ENCODE data around the gene TSR3. TPM values are rescaled to one million over a fixed set of nuclear protein-coding genes. Genes with fewer than 3 reads are reported as not detected.

The TSR3 gene
- total RNA-seq, 3 donors from 2014 or later (not counting 1 experiment from before 2014, with no cell fraction given), result 29.4 to 34.7 (median 29.7) TPM

GRCh38 chr16:1327619-1327947, 24.1 kb downstream of the TSR3 start:
- H3K27me3 Mint-ChIP-seq (ENCODE audit: low read depth in 2 of 2), result no peaks in the 10 kb centered on the region
- H3K4me1 Mint-ChIP-seq, result peaks cover 11 to 15% of the 10 kb centered on the region in 2 donors
- H3K27me3 ChIP-seq (ENCODE audit: control insufficient read depth, insufficient read depth, low read length), result no peaks in the 10 kb centered on the region
- intact Hi-C loops (cut with micrococcal nuclease), result no loop called here
- WGBS (ENCODE audit: insufficient coverage), result 92% methylated on average over 5 of the region's 5 CpGs
- H3K4me3 Mint-ChIP-seq, result no peak overlapping the region
- H3K4me1 ChIP-seq (ENCODE audit: control insufficient read depth, insufficient read depth, low read length), result peaks cover 23% of the 10 kb centered on the region
- H3K9me3 ChIP-seq (ENCODE audit: control insufficient read depth, insufficient read depth, low read length), result peaks cover 3% of the 10 kb centered on the region
- H3K36me3 Mint-ChIP-seq, result no peaks in the 10 kb centered on the region
- H3K9me3 Mint-ChIP-seq, result no peaks in the 10 kb centered on the region
- no peak for ATAC-seq
- no peak overlapping the region for H3K27ac Mint-ChIP-seq
- no peak for TF ChIP-seq CTCF (IDR thresholded peaks at IDR 0.05)
- peak overlapping the region; percentile 38 for H3K27ac ChIP-seq (ENCODE audit: low read length)
- H3K4me3 ChIP-seq (ENCODE audit: low read length), result no peak overlapping the region
- peaks cover 25% of the 10 kb centered on the region for H3K36me3 ChIP-seq (ENCODE audit: control insufficient read depth, insufficient read depth, low read length)
- DNase-seq, result no peak

- peaks cover 8 to 10% of the 10 kb centered on the region in 2 donors for H3K4me1 Mint-ChIP-seq
- no peak overlapping the region for H3K4me3 Mint-ChIP-seq
- 82% methylated on average over 17 of the region's 17 CpGs for WGBS (ENCODE audit: insufficient coverage)
- Histone ChIP-seq H3K27ac (ENCODE audit: low read length) (peak overlapping the region; percentile 38), H3K4me1 (ENCODE audit: control insufficient read depth, insufficient read depth, low read length) (peaks cover 18% of the 10 kb centered on the region), H3K27me3 (ENCODE audit: control insufficient read depth, insufficient read depth, low read length) (no peaks in the 10 kb centered on the region), H3K36me3 (ENCODE audit: control insufficient read depth, insufficient read depth, low read length) (peaks cover 25% of the 10 kb centered on the region), H3K4me3 (ENCODE audit: low read length) (no peak overlapping the region), H3K9me3 (ENCODE audit: control insufficient read depth, insufficient read depth, low read length) (peaks cover 3% of the 10 kb centered on the region)
- intact Hi-C loops (cut with micrococcal nuclease), result no loop called here
- no peaks in the 10 kb centered on the region for H3K36me3 Mint-ChIP-seq
- H3K27me3 Mint-ChIP-seq (ENCODE audit: low read depth in 2 of 2), result no peaks in the 10 kb centered on the region
- H3K9me3 Mint-ChIP-seq, result no peaks in the 10 kb centered on the region
- ATAC-seq, result no peak
- peak overlapping the region in 1 of 2 donors; percentile 77 for H3K27ac Mint-ChIP-seq
- no peak for TF ChIP-seq CTCF (IDR thresholded peaks at IDR 0.05)
- no peak for DNase-seq
Observed at GRCh38 chr16:1326946-1327618, 24.6 kb downstream of the TSR3 start.

GRCh38 chr16:1326391-1326790, 25.3 kb downstream of the TSR3 start:
- H3K4me3 Mint-ChIP-seq, result no peak overlapping the region
- Histone ChIP-seq H3K4me1 (ENCODE audit: control insufficient read depth, insufficient read depth, low read length) (peaks cover 11% of the 10 kb centered on the region), H3K9me3 (ENCODE audit: control insufficient read depth, insufficient read depth, low read length) (peaks cover 3% of the 10 kb centered on the region), H3K27me3 (ENCODE audit: control insufficient read depth, insufficient read depth, low read length) (no peaks in the 10 kb centered on the region), H3K36me3 (ENCODE audit: control insufficient read depth, insufficient read depth, low read length) (peaks cover 30% of the 10 kb centered on the region), H3K27ac (ENCODE audit: low read length) (peak overlapping the region; percentile 45), H3K4me3 (ENCODE audit: low read length) (no peak overlapping the region)
- DNase-seq (no peak), ATAC-seq (no peak)
- H3K36me3 Mint-ChIP-seq, result no peaks in the 10 kb centered on the region
- no peaks in the 10 kb centered on the region for H3K27me3 Mint-ChIP-seq (ENCODE audit: low read depth in 2 of 2)
- TF ChIP-seq CTCF (IDR thresholded peaks at IDR 0.05), result no peak
- H3K9me3 Mint-ChIP-seq, result no peaks in the 10 kb centered on the region
- peaks cover 3% of the 10 kb centered on the region in 2 donors for H3K4me1 Mint-ChIP-seq
- intact Hi-C loops (cut with micrococcal nuclease), result no loop called here
- H3K27ac Mint-ChIP-seq, result peak overlapping the region in 1 of 2 donors; percentile 77
- 88% methylated on average over 11 of the region's 17 CpGs for WGBS (ENCODE audit: insufficient coverage)
